H9 (cell line): ENCODE data around the gene GPS1. TPM values are rescaled to one million over a fixed set of nuclear protein-coding genes. Genes with fewer than 3 reads are reported as not detected.

Experiments used
- DNase-seq: peaks from one replicate; pipeline ENCODE4 v3.0.0-alpha.2; 2017
- H2AFZ ChIP-seq: one replicate; pipeline ENCODE4 v1.6.1; 2013; ENCODE audit warnings: mild to moderate bottlenecking, low read length, control low read depth, moderate library complexity
- H2AK5ac ChIP-seq: 2 replicates; pipeline ENCODE4 v1.6.1; 2013; ENCODE audit warnings: low read length, control low read depth, mixed read lengths; ENCODE audit not compliant: insufficient read length
- H2BK120ac ChIP-seq: one replicate; pipeline ENCODE4 v1.6.1; 2013; ENCODE audit warnings: low read depth, mild to moderate bottlenecking, low read length, control low read depth, inconsistent platforms; ENCODE audit not compliant: poor library complexity, severe bottlenecking
- H2BK12ac ChIP-seq: 2 replicates; pipeline ENCODE4 v1.6.1; 2013; ENCODE audit warnings: low read length, control low read depth, mixed read lengths, low read depth; ENCODE audit not compliant: insufficient read length
- H2BK15ac ChIP-seq: 2 replicates; pipeline ENCODE4 v1.6.1; 2013; ENCODE audit warnings: low read depth, low read length, control low read depth
- H2BK20ac ChIP-seq: one replicate; pipeline ENCODE4 v1.6.1; 2013; ENCODE audit warnings: low read depth, mild to moderate bottlenecking, low read length, control low read depth, inconsistent platforms; ENCODE audit not compliant: poor library complexity, severe bottlenecking
- H2BK5ac ChIP-seq: 2 replicates; pipeline ENCODE4 v1.6.1; 2013; ENCODE audit warnings: low read length, control low read depth, mixed read lengths; ENCODE audit not compliant: insufficient read length
- H3K14ac ChIP-seq: 2 replicates; pipeline ENCODE4 v1.6.1; 2013; ENCODE audit warnings: low read length, control low read depth; ENCODE audit not compliant: insufficient read depth
- H3K18ac ChIP-seq: 2 replicates; pipeline ENCODE4 v1.6.1; 2013; ENCODE audit warnings: low read depth, mild to moderate bottlenecking, mixed read lengths, low read length, control low read depth; ENCODE audit not compliant: insufficient read length
- H3K23ac ChIP-seq: 2 replicates; pipeline ENCODE4 v1.6.1; 2013; ENCODE audit warnings: low read length, control low read depth, mixed read lengths, low read depth; ENCODE audit not compliant: insufficient read length
- H3K23me2 ChIP-seq: 2 replicates; pipeline ENCODE4 v1.6.1; 2013; ENCODE audit warnings: low read depth, mild to moderate bottlenecking, mixed read lengths, low read length, control low read depth; ENCODE audit not compliant: insufficient read length, poor library complexity, severe bottlenecking
- H3K27ac ChIP-seq: 2 replicates; pipeline ENCODE4 v1.5.1; 2013; ENCODE audit warnings: low read length, control low read depth, mixed read lengths, low read depth; ENCODE audit not compliant: insufficient read length
- H3K27me3 ChIP-seq: 2 replicates; pipeline ENCODE4 v1.6.1; 2013; ENCODE audit warnings: low read length, control low read depth, inconsistent platforms; ENCODE audit not compliant: insufficient read depth
- H3K4ac ChIP-seq: 2 replicates; pipeline ENCODE4 v1.6.1; 2013; ENCODE audit warnings: low read depth, mild to moderate bottlenecking, control low read depth, inconsistent platforms, low read length, moderate library complexity
- H3K4me1 ChIP-seq: 2 replicates; pipeline ENCODE4 v1.6.1; 2013; ENCODE audit warnings: low read length, control low read depth, inconsistent platforms; ENCODE audit not compliant: insufficient read depth
- H3K4me2 ChIP-seq: 2 replicates; pipeline ENCODE4 v1.6.1; 2013; ENCODE audit warnings: low read length, control low read depth, mixed read lengths; ENCODE audit not compliant: insufficient read length, insufficient read depth
- H3K56ac ChIP-seq: 2 replicates; pipeline ENCODE4 v1.6.1; 2013; ENCODE audit warnings: low read depth, mild to moderate bottlenecking, mixed read lengths, low read length, control low read depth; ENCODE audit not compliant: insufficient read length
- H3K79me1 ChIP-seq: 2 replicates; pipeline ENCODE4 v1.6.1; 2013; ENCODE audit warnings: low read depth, mild to moderate bottlenecking, moderate library complexity, low read length, control low read depth, inconsistent platforms; ENCODE audit not compliant: insufficient read depth, poor library complexity, severe bottlenecking
- H3K79me2 ChIP-seq: 2 replicates; pipeline ENCODE4 v1.6.1; 2013; ENCODE audit warnings: low read length, control low read depth, inconsistent platforms; ENCODE audit not compliant: insufficient read depth
- H3K9ac ChIP-seq: 2 replicates; pipeline ENCODE4 v1.6.1; 2013; ENCODE audit warnings: low read length, control low read depth, mixed read lengths; ENCODE audit not compliant: insufficient read length; ENCODE audit errors: extremely low read depth
- H3K9me3 ChIP-seq: one replicate; pipeline ENCODE4 v1.6.1; 2013; ENCODE audit warnings: low read depth, low read length, inconsistent platforms; ENCODE audit not compliant: control insufficient read depth
- H3T11ph ChIP-seq: one replicate; pipeline ENCODE4 v1.6.1; 2013; ENCODE audit warnings: mild to moderate bottlenecking, low read length, control low read depth, inconsistent platforms
- H4K20me1 ChIP-seq: one replicate; pipeline ENCODE4 v1.6.1; 2013; ENCODE audit not compliant: control insufficient read depth, insufficient read length, insufficient read depth
- H4K5ac ChIP-seq: 2 replicates; pipeline ENCODE4 v1.6.1; 2013; ENCODE audit warnings: low read depth, mild to moderate bottlenecking, mixed read lengths, low read length, control low read depth; ENCODE audit not compliant: insufficient read length
- H4K8ac ChIP-seq: replicated peaks from 2 replicates; pipeline ENCODE4 v1.6.1; 2013; ENCODE audit warnings: low read length, control low read depth, mixed read lengths, low read depth; ENCODE audit not compliant: insufficient read length
- H4K91ac ChIP-seq: 2 replicates; pipeline ENCODE4 v1.6.1; 2013; ENCODE audit warnings: low read depth, mild to moderate bottlenecking, moderate library complexity, mixed read lengths, low read length, control low read depth; ENCODE audit not compliant: insufficient read length
- H3K27ac Mint-ChIP-seq, 3 experiments: 2 replicates in 2 of 3; 3 replicates in 1 of 3; pipeline ENCODE4 v1.8.0; 2020 to 2021; ENCODE audit warnings: mixed read lengths in 3 of 3, mild to moderate bottlenecking in 1 of 3, moderate library complexity in 1 of 3
- H3K27me3 Mint-ChIP-seq: 2 replicates; pipeline ENCODE4 v1.8.0; 2021; ENCODE audit warnings: low read depth, mild to moderate bottlenecking, moderate library complexity, mixed read lengths
- H3K36me3 Mint-ChIP-seq, 3 experiments: 2 replicates in 2 of 3; 3 replicates in 1 of 3; pipeline ENCODE4 v1.8.0; 2020 to 2021; ENCODE audit warnings: low read depth in 3 of 3, mixed read lengths in 3 of 3; ENCODE audit not compliant: insufficient read depth in 1 of 3
- H3K4me1 Mint-ChIP-seq, 2 experiments: 2 replicates each; pipeline ENCODE4 v1.8.0; 2020; ENCODE audit warnings: mixed read lengths in 2 of 2
- H3K4me3 Mint-ChIP-seq, 2 experiments: 2 replicates in 1 of 2; 3 replicates in 1 of 2; pipeline ENCODE4 v1.8.0; 2020 to 2021; ENCODE audit warnings: mild to moderate bottlenecking in 2 of 2, mixed read lengths in 2 of 2, moderate library complexity in 1 of 2
- H3K9me3 Mint-ChIP-seq, 2 experiments: 2 replicates in 1 of 2; 3 replicates in 1 of 2; pipeline ENCODE4 v1.8.0; 2020; ENCODE audit warnings: mild to moderate bottlenecking in 2 of 2, mixed read lengths in 2 of 2, moderate library complexity in 1 of 2
- CTCF ChIP-seq: fragments of 200-600 bp; sonication (generic); conservative IDR thresholded peaks from 3 replicates; pipeline ENCODE4 v1.8.0; 2021; ENCODE audit warnings: antibody characterized with exemption, mild to moderate bottlenecking
- WGBS: extraction: QIAGEN DNeasy Blood & Tissue Kit; methylation state at CpG from one replicate; pipeline ENCODE4 v1.1.7; 2013; ENCODE audit warnings: missing lambda C conversion rate, low lambda C conversion rate, mixed read lengths; ENCODE audit not compliant: insufficient read length; ENCODE audit errors: extremely low coverage; 5-methylcytosine and 5-hydroxymethylcytosine counted together
- total RNA-seq: library from RNA; stranded (reverse); gene quantifications from 2 replicates; pipeline ENCODE4 v1.2.1, GENCODE V29; 2021

GPS1 gene
- total RNA-seq, 1 experiment from 2014 or later: 164 TPM

DNA sequence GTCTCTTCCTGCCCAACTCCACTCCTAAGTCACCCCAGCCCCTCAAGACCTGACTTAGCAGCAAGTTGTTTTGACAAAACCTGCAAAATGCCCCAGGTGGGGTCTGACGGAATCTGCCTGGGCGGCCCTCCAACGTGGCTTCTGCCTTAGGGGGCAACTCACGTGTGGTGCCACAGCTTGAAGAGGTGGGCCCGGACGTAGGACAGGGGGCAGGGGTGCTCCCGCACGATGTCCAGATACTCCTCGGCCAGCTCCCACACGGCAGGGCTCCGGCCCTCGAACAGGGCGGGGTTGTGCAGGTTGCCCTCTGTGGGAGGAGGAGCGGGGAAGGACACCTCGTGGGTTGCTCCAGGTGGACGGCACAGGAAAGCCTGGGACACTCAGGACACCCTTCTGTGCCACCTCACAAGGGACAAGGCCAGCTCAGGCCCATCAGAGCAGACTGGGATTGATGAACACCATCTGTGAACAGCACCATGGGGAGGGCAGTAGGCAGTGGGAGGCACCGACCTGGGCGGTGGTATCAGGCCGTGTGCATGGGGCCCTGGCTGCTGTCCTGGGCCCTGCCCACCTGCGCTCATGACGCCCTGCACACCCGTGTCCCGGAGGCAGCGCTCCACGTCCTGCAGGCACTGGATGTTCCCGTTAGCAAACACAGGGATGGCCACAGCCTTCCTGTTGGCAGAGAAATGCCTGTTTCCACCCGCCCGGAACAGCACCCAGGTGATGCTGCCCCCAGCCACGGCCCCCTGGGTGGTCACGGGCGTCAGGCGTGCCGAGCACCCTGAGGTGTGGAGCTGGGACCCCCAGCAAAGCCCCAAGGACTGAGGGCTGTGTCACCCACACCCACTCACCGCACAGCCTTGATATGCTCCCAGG is 9.6 kb downstream of the GPS1 start:
- DNase-seq: no peak
- Mint-ChIP-seq H3K9me3 (no peaks in the 10 kb centered on the region; a peak in 1 of 5 replicates), H3K27ac (no peak overlapping the region), H3K36me3 (peaks cover 4 to 28% (median 28%) of the 10 kb centered on the region in 3 experiments), H3K27me3 (peaks cover 2% of the 10 kb centered on the region; the same call in 1 of the 2 replicates), H3K4me1 (peaks cover 2 to 3% of the 10 kb centered on the region in 2 experiments), H3K4me3 (no peak overlapping the region; a peak in 1 of 5 replicates)
- no peak overlapping the region for H2AFZ ChIP-seq
- H3T11ph ChIP-seq: no peak overlapping the region
- H2BK20ac ChIP-seq: no peak overlapping the region
- no peak overlapping the region for H3K27ac ChIP-seq
- H4K8ac ChIP-seq: no peak overlapping the region
- no peaks in the 10 kb centered on the region for H4K20me1 ChIP-seq
- H2BK12ac ChIP-seq: no peak overlapping the region
- H3K79me1 ChIP-seq: no peaks in the 10 kb centered on the region
- no peaks in the 10 kb centered on the region for H3K4me1 ChIP-seq
- H4K91ac ChIP-seq: no peak overlapping the region
- no peak overlapping the region for H2BK15ac ChIP-seq
- H2BK5ac ChIP-seq: no peak overlapping the region
- H3K9ac ChIP-seq: no peak overlapping the region
- H3K56ac ChIP-seq: no peak overlapping the region
- H4K5ac ChIP-seq: no peak overlapping the region
- H3K9me3 ChIP-seq: no peaks in the 10 kb centered on the region
- TF ChIP-seq CTCF: no peak
- H3K27me3 ChIP-seq: no peaks in the 10 kb centered on the region
- H3K18ac ChIP-seq: no peak overlapping the region
- no peak overlapping the region for H2BK120ac ChIP-seq
- peaks cover 15% of the 10 kb centered on the region for H3K23me2 ChIP-seq
- H3K23ac ChIP-seq: no peak overlapping the region
- H3K4ac ChIP-seq: no peak overlapping the region
- H3K4me2 ChIP-seq: no peak overlapping the region
- WGBS: no CpG with 5 or more reads among the region's 34 CpGs
- H3K14ac ChIP-seq: no peak overlapping the region
- no peak overlapping the region for H2AK5ac ChIP-seq
- no peaks in the 10 kb centered on the region for H3K79me2 ChIP-seq
